GM13976 (cell line): ENCODE results near the gene GPN2.

Source experiments
- DNase-seq: peaks from one replicate; pipeline ENCODE4 v3.0.0; 2012; ENCODE audit warnings: low spot score
- in situ Hi-C: fragments of 300-500 bp; cut with MboI; formaldehyde crosslinking; loops from one replicate; pipeline ENCODE4 v1.12.0; 2022; ENCODE audit warnings: low sequenced_read_pairs, mixed read lengths, inconsistent platforms; ENCODE audit not compliant: unreplicated experiment
- TF ChIP-seq, protein P1 (sequence below): IDR thresholded peaks from 2 replicates; pipeline ENCODE4 v1.5.1; 2012; ENCODE audit warnings: borderline replicate concordance, mild to moderate bottlenecking; ENCODE audit not compliant: insufficient read depth; ENCODE audit errors: extremely low read depth, missing control alignments, control extremely low read depth

Gene GPN2

DNA sequence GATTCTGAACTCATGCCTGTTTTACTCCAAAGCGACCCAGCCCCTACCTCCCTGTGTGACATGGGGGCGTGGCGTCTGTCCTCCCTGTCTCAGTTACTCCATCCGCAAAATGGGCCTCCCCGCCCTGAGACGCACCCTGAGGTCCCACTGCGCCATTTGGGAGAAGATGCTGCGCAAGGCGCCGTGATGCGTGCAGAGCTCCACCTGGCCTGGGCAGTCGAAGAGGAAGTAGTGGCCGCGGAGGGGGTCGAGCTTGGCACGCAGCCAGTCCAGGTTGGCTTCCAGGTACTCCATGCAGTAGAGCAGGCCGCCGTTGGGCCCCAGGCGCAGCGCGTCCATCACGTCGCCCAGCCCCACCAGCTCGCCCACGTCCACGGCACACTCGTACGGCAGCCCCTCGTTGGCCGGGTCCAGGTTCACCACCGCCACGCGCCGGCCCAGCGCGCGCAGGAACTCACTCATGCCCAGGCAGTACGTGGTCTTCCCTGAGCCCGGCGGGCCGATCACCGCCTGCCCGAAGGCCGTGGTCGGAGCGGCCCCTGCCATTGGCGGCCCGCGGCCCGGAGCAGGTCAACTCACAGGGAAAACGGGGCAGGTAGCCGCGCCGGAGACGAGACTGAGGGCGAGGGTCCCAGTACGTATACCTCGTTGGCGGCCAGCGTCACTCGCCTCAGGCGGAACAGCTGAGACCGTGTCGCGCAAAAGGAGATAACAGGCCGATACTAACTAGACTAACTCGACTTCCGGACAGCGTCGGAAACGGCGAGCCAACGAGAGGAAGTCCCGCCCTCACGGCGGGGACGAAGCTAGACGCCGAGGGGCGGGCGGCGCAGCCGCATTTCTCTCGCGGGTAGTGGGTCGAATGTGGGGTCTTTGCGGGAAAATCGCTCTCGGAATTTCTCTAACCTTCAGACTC, at the start of gene GPN2:
GPN2 (minus strand) TSS at position 733 of the 916 bp plus-strand sequence; CDS start at position 546, 187 bp downstream.
- peak; percentile 96 for DNase-seq
- in situ Hi-C loops, result no loop called here
- TF ChIP-seq, protein P1, sequence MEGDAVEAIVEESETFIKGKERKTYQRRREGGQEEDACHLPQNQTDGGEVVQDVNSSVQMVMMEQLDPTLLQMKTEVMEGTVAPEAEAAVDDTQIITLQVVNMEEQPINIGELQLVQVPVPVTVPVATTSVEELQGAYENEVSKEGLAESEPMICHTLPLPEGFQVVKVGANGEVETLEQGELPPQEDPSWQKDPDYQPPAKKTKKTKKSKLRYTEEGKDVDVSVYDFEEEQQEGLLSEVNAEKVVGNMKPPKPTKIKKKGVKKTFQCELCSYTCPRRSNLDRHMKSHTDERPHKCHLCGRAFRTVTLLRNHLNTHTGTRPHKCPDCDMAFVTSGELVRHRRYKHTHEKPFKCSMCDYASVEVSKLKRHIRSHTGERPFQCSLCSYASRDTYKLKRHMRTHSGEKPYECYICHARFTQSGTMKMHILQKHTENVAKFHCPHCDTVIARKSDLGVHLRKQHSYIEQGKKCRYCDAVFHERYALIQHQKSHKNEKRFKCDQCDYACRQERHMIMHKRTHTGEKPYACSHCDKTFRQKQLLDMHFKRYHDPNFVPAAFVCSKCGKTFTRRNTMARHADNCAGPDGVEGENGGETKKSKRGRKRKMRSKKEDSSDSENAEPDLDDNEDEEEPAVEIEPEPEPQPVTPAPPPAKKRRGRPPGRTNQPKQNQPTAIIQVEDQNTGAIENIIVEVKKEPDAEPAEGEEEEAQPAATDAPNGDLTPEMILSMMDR, result no peak

DNA sequence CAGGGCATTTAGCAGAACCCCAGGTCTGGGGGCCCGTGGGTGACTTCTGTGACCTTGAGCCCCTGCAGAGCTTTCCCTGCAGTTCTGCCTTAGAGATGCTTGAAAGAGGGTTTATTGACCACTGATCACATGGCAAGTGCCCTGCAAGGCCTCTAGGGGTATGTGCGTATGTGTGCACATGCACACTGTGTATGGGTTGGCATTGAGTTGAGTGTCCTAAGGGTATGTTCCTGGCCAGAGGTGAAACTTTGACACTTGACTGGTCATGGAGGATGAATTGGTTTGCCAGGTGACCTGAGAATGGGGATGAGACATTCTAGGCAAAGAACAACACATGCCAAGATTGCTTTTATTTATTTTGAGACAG, 48.6 kb upstream of the GPN2 start:
- in situ Hi-C loops, result no loop called here
- DNase-seq, result no peak
- TF ChIP-seq, protein P1, result no peak

DNA sequence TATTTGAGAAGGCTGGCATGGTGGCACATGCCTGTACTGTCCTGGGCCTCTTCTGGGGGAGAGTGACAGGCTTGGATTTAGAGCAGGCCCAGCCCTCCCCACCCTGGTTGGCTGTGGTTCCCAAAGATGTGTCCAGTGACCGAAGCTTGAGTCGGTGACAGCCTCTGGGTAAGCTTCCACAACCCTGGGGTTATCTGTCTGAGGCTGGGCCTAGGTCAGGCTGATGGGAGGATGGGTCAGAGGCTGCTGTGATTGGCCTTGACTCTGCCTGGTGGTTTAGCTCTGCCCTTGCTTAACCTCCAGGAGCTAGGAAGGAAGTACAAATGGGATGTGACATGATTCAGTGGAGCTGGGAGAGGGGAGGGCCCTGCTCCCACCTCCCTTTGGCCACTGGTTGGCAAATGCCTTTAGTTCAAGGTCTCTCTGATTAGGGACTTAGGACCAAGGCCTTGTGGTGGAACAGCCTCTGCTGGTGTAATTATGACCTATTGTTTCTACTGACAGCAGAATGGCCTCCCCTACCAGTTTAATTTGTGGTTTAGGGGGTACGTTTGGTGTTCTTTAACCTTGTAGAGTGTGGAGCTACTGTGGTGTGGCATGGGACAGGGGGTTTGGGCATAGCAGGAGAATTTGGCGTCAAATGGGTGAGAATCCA, 48.0 kb upstream of the GPN2 start:
- in situ Hi-C loops, result no loop called here
- DNase-seq, result no peak
- TF ChIP-seq, protein P1, result no peak

DNA sequence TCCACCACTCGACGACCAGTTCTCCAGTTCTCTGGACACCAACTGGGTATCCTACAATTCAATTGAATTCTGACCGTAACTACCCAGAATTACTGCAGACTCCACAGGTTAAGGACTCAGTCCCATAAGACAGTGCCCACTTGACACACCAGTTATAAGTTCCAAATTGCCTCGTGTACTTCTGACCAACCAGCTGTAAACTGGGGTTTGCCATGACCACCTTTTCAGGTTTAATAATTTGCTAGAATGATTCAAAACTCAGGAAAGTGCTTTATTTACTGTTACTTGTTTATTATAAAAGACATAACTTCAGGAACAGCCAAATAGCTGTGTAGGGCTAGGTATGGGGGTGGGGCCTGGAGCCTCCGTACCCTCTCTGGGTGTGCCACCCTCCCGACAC, 46.7 kb upstream of the GPN2 start:
- in situ Hi-C loops, result no loop called here
- no peak for DNase-seq
- TF ChIP-seq, protein P1, result no peak

DNA sequence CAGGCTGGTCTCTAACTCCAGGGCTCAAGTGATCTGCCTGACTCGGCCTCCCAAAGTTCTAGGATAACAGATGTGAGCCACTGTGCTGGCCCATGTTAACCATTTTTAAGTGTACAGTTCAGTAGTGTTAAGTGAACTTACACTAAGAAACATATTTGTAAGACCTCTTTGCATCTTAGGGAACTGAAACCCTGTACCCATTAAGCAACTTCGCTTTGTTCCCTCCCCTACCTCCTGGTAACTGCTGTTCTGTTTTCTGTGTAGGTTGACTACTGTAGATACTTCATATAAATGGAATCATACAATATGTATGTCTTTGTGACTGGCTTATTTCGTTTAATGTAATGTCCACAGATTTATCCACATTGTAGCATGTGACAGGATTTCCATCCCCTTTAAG, 42.4 kb upstream of the GPN2 start:
- DNase-seq, result peak; percentile 71
- in situ Hi-C loops, result no loop called here
- TF ChIP-seq, protein P1, result no peak

DNA sequence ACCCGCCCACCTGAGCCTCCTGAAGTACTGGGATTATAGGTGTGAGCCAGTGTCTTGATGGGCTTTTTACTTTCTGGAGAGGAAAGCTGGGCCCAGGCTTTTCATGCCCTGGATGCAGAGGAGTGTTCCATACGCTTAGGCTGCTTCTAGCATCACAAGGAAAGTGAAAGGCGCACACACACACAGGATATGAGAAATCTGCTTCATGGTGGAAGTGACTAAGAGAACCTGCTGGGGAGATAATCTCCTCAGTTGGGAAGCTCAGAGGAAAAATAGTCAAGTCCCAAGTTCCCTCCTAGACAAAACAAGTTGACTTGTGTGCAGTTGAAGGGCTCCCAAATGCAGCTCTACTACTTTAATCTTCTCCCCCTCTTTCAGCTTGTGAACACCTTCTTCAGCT, 33.6 kb upstream of the GPN2 start:
- DNase-seq, result no peak

More for the DNA sequence above, 33.6 kb upstream of the GPN2 start:
- TF ChIP-seq, protein P1, result no peak
- in situ Hi-C loops, result no loop called here
